GM12865 (cell line): ENCODE results near the gene FAM83F.

ENCODE experiments used
- DNase-seq: peaks from one replicate; pipeline ENCODE4 v3.0.0; 2010; ENCODE audit warnings: low read depth
- H3K4me3 ChIP-seq: 2 replicates; pipeline ENCODE4 v1.5.1; 2011; ENCODE audit warnings: mild to moderate bottlenecking, low read depth, low read length, control low read depth
- TF ChIP-seq, protein P1 (sequence below): IDR thresholded peaks from 2 replicates; pipeline ENCODE4 v1.5.1; 2011; ENCODE audit warnings: low read length, control low read depth, low read depth, inconsistent platforms; ENCODE audit not compliant: insufficient read depth; ENCODE audit errors: missing control alignments

FAM83F gene

DNA sequence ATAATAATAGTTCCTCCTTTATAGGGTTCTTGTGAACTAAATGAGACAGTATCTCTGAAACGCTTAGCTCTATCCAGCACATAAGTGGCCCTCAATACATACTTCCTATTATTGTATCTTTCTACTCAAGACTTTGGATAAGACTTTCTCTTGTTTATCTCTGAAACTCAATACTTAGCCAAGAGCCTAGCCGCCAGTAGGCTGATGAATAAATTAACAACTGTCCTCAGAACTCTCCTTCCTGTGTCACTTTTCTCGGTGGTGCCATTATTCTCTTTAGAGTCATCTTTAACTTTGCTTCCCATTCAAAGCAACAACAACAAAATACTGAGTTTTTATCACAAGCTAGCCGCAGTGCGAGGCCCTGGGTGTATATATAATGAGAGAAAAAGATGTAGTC lies 86.9 kb downstream of the FAM83F start:
- no peak overlapping the region for H3K4me3 ChIP-seq
- TF ChIP-seq, protein P1, sequence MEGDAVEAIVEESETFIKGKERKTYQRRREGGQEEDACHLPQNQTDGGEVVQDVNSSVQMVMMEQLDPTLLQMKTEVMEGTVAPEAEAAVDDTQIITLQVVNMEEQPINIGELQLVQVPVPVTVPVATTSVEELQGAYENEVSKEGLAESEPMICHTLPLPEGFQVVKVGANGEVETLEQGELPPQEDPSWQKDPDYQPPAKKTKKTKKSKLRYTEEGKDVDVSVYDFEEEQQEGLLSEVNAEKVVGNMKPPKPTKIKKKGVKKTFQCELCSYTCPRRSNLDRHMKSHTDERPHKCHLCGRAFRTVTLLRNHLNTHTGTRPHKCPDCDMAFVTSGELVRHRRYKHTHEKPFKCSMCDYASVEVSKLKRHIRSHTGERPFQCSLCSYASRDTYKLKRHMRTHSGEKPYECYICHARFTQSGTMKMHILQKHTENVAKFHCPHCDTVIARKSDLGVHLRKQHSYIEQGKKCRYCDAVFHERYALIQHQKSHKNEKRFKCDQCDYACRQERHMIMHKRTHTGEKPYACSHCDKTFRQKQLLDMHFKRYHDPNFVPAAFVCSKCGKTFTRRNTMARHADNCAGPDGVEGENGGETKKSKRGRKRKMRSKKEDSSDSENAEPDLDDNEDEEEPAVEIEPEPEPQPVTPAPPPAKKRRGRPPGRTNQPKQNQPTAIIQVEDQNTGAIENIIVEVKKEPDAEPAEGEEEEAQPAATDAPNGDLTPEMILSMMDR = no peak
- no peak for DNase-seq

DNA sequence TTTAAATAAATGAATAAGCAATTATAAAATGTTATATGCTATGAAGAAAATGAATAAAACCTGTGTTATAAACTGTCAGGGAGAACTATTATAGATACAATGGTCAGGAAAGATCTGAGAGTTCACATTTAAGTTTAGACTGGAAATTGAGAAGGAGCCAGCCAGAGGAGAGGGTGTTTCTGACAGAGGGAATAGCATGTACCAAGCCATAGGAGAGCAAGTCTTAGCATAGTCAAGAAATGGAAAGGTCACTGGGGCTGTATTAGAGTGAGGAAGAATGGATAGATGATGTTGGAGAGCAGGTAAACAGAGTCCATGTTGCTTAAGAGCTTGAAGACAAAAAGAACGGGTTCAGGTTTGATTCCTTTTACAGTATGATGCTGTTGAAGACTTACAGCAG lies 87.4 kb downstream of the FAM83F start:
- DNase-seq = no peak
- H3K4me3 ChIP-seq = no peak overlapping the region
- TF ChIP-seq, protein P1 = no peak

DNA sequence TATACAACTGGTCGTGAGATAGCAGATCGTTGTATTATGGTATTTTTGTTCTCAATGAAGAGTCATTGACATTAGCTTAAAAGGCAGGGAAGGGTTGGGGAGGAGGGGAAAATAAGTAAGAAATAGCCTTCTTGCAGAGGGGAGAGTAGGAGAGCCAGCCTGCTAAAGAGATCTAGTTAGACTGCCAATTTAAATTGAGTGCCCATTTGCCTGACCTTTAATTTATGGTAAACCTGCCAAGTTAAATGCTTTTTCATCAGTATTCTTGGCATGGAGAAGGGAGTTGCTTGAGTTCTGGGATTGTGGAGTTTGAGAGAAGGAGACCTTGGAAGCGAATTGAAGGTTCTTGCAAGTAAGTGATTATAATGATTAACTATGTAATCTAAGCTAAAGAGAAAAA lies 89.0 kb downstream of the FAM83F start:
- DNase-seq = no peak
- H3K4me3 ChIP-seq = no peak overlapping the region
- TF ChIP-seq, protein P1 = no peak

DNA sequence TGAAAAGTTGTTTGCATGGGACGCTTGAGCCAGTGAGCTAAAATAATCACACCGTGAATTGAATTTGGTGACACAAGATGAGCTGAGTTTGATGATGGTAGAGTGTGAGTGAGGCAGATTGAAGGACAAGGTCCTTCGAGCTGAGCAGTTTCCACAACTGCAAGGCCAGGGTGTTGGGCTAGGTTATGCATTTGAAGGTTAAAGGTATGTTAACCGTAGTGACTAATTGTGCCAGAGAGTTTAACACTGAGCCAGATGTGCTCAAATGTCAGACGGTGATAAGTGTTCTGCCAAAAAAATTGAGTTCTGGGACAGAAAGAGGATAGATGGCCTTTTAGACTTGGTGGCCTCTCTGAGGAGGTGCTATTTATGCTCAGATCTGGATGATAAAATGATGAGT lies 89.5 kb downstream of the FAM83F start:
- no peak for DNase-seq
- TF ChIP-seq, protein P1 = no peak
- no peak overlapping the region for H3K4me3 ChIP-seq

DNA sequence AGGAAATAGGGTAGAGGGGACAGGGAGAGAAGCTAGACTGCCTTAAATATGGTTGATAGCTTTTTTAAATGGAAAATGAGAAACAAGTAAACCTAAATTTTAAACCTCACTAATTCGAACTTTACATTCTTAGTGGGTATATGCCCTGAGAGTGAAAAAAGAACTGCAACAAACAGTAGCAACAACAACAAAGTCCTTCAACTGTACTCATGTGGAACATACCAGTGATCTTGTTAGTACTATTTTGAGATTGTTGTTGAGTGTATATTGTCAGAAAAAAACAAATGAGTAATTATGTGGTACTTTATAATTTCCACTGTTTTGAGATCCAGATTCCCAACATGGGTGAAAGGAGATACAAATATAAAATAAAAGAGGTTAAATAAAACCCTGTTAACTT lies 94.1 kb downstream of the FAM83F start:
- no peak for DNase-seq
- no peak overlapping the region for H3K4me3 ChIP-seq
- TF ChIP-seq, protein P1 = no peak
